HepG2 (cell line): ENCODE results near the gene LRRC8E. TPM values are rescaled to one million over a fixed set of nuclear protein-coding genes. Genes with fewer than 3 reads are reported as not detected.

ENCODE experiments used
- AKAP8 ChIP-seq: sonication (generic); formaldehyde crosslinking; IDR thresholded peaks from 2 replicates; pipeline ENCODE4 v1.5.1; 2020; ENCODE audit warnings: mild to moderate bottlenecking, missing genetic modification reagents
- ATF6 ChIP-seq: sonication (generic); formaldehyde crosslinking; conservative IDR thresholded peaks from 2 replicates; pipeline ENCODE4 v1.4.0; 2020; ENCODE audit warnings: missing genetic modification reagents
- FOXK2 ChIP-seq: fragments of 450-650 bp; IDR thresholded peaks from 2 replicates; pipeline ENCODE4 v1.6.1; 2016
- HMGXB3 ChIP-seq: sonication (generic); formaldehyde crosslinking; IDR thresholded peaks from 2 replicates; pipeline ENCODE4 v1.4.0; 2020; ENCODE audit warnings: missing genetic modification reagents, borderline replicate concordance
- KDM3A ChIP-seq: IDR thresholded peaks from 2 replicates; pipeline ENCODE4 v1.6.1; 2018; ENCODE audit warnings: low read depth, missing compliant biosample characterization
- KLF15 ChIP-seq: sonication (generic); formaldehyde crosslinking; IDR thresholded peaks from 2 replicates; pipeline ENCODE4 v1.8.1; 2023; ENCODE audit warnings: borderline replicate concordance, mild to moderate bottlenecking, inconsistent platforms, missing genetic modification reagents, mixed read lengths
- PBX3 ChIP-seq: sonication (generic); formaldehyde crosslinking; IDR thresholded peaks from 2 replicates; pipeline ENCODE4 v1.8.1; 2023; ENCODE audit warnings: missing genetic modification reagents, inconsistent platforms, borderline replicate concordance
- REL ChIP-seq: sonication (generic); formaldehyde crosslinking; conservative IDR thresholded peaks from 2 replicates; pipeline ENCODE4 v1.8.0; 2022; ENCODE audit warnings: mild to moderate bottlenecking, missing genetic modification reagents, moderate library complexity
- SALL1 ChIP-seq: sonication (generic); formaldehyde crosslinking; IDR thresholded peaks from 2 replicates; pipeline ENCODE4 v1.8.0; 2022; ENCODE audit warnings: mild to moderate bottlenecking, missing genetic modification reagents
- SP4 ChIP-seq: sonication (generic); formaldehyde crosslinking; IDR thresholded peaks from 2 replicates; pipeline ENCODE4 v1.8.1; 2023; ENCODE audit warnings: mild to moderate bottlenecking, missing genetic modification reagents
- THAP11 ChIP-seq: IDR thresholded peaks from 2 replicates; pipeline ENCODE4 v1.6.1; 2016; ENCODE audit warnings: missing biosample characterization, missing genetic modification reagents
- ZNF224 ChIP-seq: sonication (generic); formaldehyde crosslinking; IDR thresholded peaks from 2 replicates; pipeline ENCODE4 v1.5.0; 2020; ENCODE audit warnings: mild to moderate bottlenecking, missing genetic modification reagents
- ZNF292 ChIP-seq: sonication (generic); formaldehyde crosslinking; IDR thresholded peaks from 2 replicates; pipeline ENCODE4 v1.8.1; 2022; ENCODE audit warnings: mild to moderate bottlenecking, low read depth, missing genetic modification reagents, borderline replicate concordance
- ZNF335 ChIP-seq: sonication (generic); formaldehyde crosslinking; IDR thresholded peaks from 2 replicates; pipeline ENCODE4 v1.4.0; 2020; ENCODE audit warnings: missing genetic modification reagents
- ZNF543 ChIP-seq: sonication (generic); formaldehyde crosslinking; IDR thresholded peaks from 2 replicates; pipeline ENCODE4 v1.4.0; 2020; ENCODE audit warnings: mild to moderate bottlenecking, missing genetic modification reagents
- ZNF597 ChIP-seq: sonication (generic); formaldehyde crosslinking; IDR thresholded peaks from 2 replicates; pipeline ENCODE4 v1.5.0; 2020; ENCODE audit warnings: missing genetic modification reagents
- ZNF629 ChIP-seq: sonication (generic); formaldehyde crosslinking; conservative IDR thresholded peaks from 2 replicates; pipeline ENCODE4 v1.5.0; 2020; ENCODE audit warnings: missing genetic modification reagents
- ZNF672 ChIP-seq: sonication (generic); formaldehyde crosslinking; IDR thresholded peaks from 2 replicates; pipeline ENCODE4 v1.8.1; 2022; ENCODE audit warnings: missing genetic modification reagents
- ZNF674 ChIP-seq: sonication (generic); formaldehyde crosslinking; IDR thresholded peaks from 2 replicates; pipeline ENCODE4 v1.5.0; 2020; ENCODE audit warnings: low read depth, mild to moderate bottlenecking, missing genetic modification reagents
- ZNF777 ChIP-seq: sonication (generic); formaldehyde crosslinking; IDR thresholded peaks from 2 replicates; pipeline ENCODE4 v1.4.0; 2020; ENCODE audit warnings: missing genetic modification reagents
- ZSCAN25 ChIP-seq: sonication (generic); formaldehyde crosslinking; IDR thresholded peaks from 2 replicates; pipeline ENCODE4 v1.8.0; 2022; ENCODE audit warnings: mild to moderate bottlenecking, missing genetic modification reagents
- polyA plus RNA-seq, 8 experiments: library from polyadenylated mRNA; depleted of rRNA in 3 of 8; stranded (reverse) in 7 of 8; unstranded in 1 of 8; fragments of >200 nt; fragmentation: Illumina TruSeq in 4 of 8; extraction: Trizol in 4 of 8; gene quantifications; 2 replicates each; pipeline versions ENCODE4 v1.2.1 to v1.2.3, GENCODE V29; 2011 to 2016; ENCODE audit warnings: low read depth in 4 of 8, missing spikeins in 1 of 8, mixed read lengths in 1 of 8; ENCODE audit not compliant: insufficient read depth in 1 of 8
- total RNA-seq, 5 experiments: library from RNA; depleted of rRNA; stranded (reverse); fragments of >200 nt; fragmentation: Illumina TruSeq; extraction: Trizol; gene quantifications; 2 replicates each; pipeline ENCODE4 v1.2.3, GENCODE V29; 2016; ENCODE audit warnings: low read depth in 1 of 5

LRRC8E gene
- total and polyA plus RNA-seq, 2 of the 13 experiments (the other 11 are each of a cell fraction or from before 2014, with no cell fraction given), result 8.0 to 10.3 TPM

- TF ChIP-seq ZNF674 (CRISPR knock-in tag) (no peak), ZNF777 (CRISPR knock-in tag) (no peak), SP4 (peak; percentile 80), ZNF292 (no peak), FOXK2 (no peak), ZNF629 (peak; percentile 97), ZNF597 (CRISPR knock-in tag) (no peak), ZNF335 (CRISPR knock-in tag) (no peak), REL (CRISPR knock-in tag) (no peak), ATF6 (CRISPR knock-in tag) (no peak), SALL1 (CRISPR knock-in tag) (peak; percentile 43), ZSCAN25 (CRISPR knock-in tag) (peak; percentile 50; the same call in 1 of the 2 replicates), ZNF543 (CRISPR knock-in tag) (no peak), KLF15 (CRISPR knock-in tag) (no peak), ZNF224 (CRISPR knock-in tag) (no peak; the same call in 1 of the 2 replicates), THAP11 (CRISPR knock-in tag) (peak; percentile 21; the same call in 1 of the 2 replicates), PBX3 (CRISPR knock-in tag) (no peak), ZNF672 (no peak), HMGXB3 (CRISPR knock-in tag) (no peak), AKAP8 (CRISPR knock-in tag) (peak; percentile 77), KDM3A (CRISPR knock-in tag) (peak; percentile 47; the same call in 1 of the 2 replicates)
Observed at GRCh38 chr19:7918615-7919421, 30.5 kb downstream of the LRRC8E start (continued).
